Tibial artery (tissue), 4 donors: ENCODE results near the gene TFDP1.

Experiments
- DNase-seq, 2 donors: peaks; one replicate each; pipeline ENCODE4 v3.0.0-alpha.2; 2019
- H3K27ac ChIP-seq, 2 donors: fragments of 200-600 bp; sonication (generic) in 1 of 2; 1 replicate in 1 of 2; 2 replicates in 1 of 2; pipeline ENCODE4 v1.5.1; 2018 to 2019; ENCODE audit warnings: mild to moderate bottlenecking in 1 of 2
- H3K27me3 ChIP-seq, 2 donors: fragments of 200-600 bp; sonication (generic) in 1 of 2; one replicate each; pipeline versions ENCODE4 v1.5.1 to v1.6.0; 2016 to 2019
- H3K36me3 ChIP-seq, 3 donors: fragments of 200-600 bp; sonication (generic) in 2 of 3; one replicate each; pipeline ENCODE4 v1.5.1; 2016 to 2019; ENCODE audit warnings: mild to moderate bottlenecking in 2 of 3
- H3K4me1 ChIP-seq, 4 donors: fragments of 200-600 bp; sonication (generic) in 2 of 4; 1 replicate in 3 of 4; 2 replicates in 1 of 4; pipeline ENCODE4 v1.5.1; 2016 to 2019
- H3K4me3 ChIP-seq, 2 donors: fragments of 200-600 bp; sonication (generic) in 1 of 2; 1 replicate in 1 of 2; 2 replicates in 1 of 2; pipeline ENCODE4 v1.5.1; 2018 to 2019; ENCODE audit warnings: mild to moderate bottlenecking in 2 of 2
- H3K9me3 ChIP-seq, 3 donors: fragments of 200-600 bp; sonication (generic) in 1 of 3; one replicate each; pipeline ENCODE4 v1.5.1; 2016 to 2019
- CTCF ChIP-seq, 2 experiments: fragments of 200-600 bp in 1 of 2; fragments of 450-650 bp in 1 of 2; IDR thresholded peaks; one replicate each; pipeline ENCODE4 v1.5.1; 2017 to 2019; ENCODE audit warnings: antibody characterized with exemption in 2 of 2, mild to moderate bottlenecking in 1 of 2, moderate library complexity in 1 of 2
- intact Hi-C: fragments of 100-400 bp; cut with DNase I; formaldehyde crosslinking; loops from one replicate; pipeline ENCODE4 v1.15.0; 2023; ENCODE audit warnings: low total_unique reads

TFDP1 gene

GRCh38 chr13:113607056-113607888 is 22.7 kb downstream of the TFDP1 start:
- Histone ChIP-seq H3K4me3 (no peak overlapping the region), H3K9me3 (no peaks in the 10 kb centered on the region), H3K27ac (no peak overlapping the region), H3K36me3 (peaks cover 0 to 40% (median 0%) of the 10 kb centered on the region in 3 donors), H3K4me1 (no peaks in the 10 kb centered on the region), H3K27me3 (no peaks in the 10 kb centered on the region)
- intact Hi-C loops, result no loop called here
- TF ChIP-seq CTCF (IDR thresholded peaks at IDR 0.05), result no peak
- no peak for DNase-seq

GRCh38 chr13:113607889-113608635 is 23.5 kb downstream of the TFDP1 start:
- Histone ChIP-seq H3K27me3 (no peaks in the 10 kb centered on the region), H3K4me3 (no peak overlapping the region), H3K36me3 (peaks cover 0 to 43% (median 0%) of the 10 kb centered on the region in 3 donors), H3K4me1 (no peaks in the 10 kb centered on the region), H3K27ac (no peak overlapping the region), H3K9me3 (no peaks in the 10 kb centered on the region)
- no peak for TF ChIP-seq CTCF (IDR thresholded peaks at IDR 0.05)
- DNase-seq, result no peak
- intact Hi-C loops, result no loop called here

GRCh38 chr13:113608967-113609533 is 24.5 kb downstream of the TFDP1 start:
- Histone ChIP-seq H3K9me3 (no peaks in the 10 kb centered on the region), H3K4me1 (no peaks in the 10 kb centered on the region), H3K27me3 (no peaks in the 10 kb centered on the region), H3K27ac (no peak overlapping the region), H3K36me3 (peaks cover 0 to 46% (median 0%) of the 10 kb centered on the region in 3 donors), H3K4me3 (no peak overlapping the region)
- no peak for TF ChIP-seq CTCF (IDR thresholded peaks at IDR 0.05)
- DNase-seq, result no peak
- intact Hi-C loops, result no loop called here

- Histone ChIP-seq H3K9me3 (no peaks in the 10 kb centered on the region), H3K27ac (no peak overlapping the region), H3K36me3 (peaks cover 0 to 48% (median 0%) of the 10 kb centered on the region in 3 donors), H3K4me3 (no peak overlapping the region), H3K27me3 (no peaks in the 10 kb centered on the region), H3K4me1 (no peaks in the 10 kb centered on the region)
- no peak for DNase-seq
- no peak for TF ChIP-seq CTCF (IDR thresholded peaks at IDR 0.05)
- intact Hi-C loops, result no loop called here
Measured at GRCh38 chr13:113609616-113610015, 25.1 kb downstream of the TFDP1 start.

- H3K27me3 ChIP-seq, result no peaks in the 10 kb centered on the region
- H3K36me3 ChIP-seq, result peaks cover 0 to 53% (median 0%) of the 10 kb centered on the region in 3 donors
- no peak overlapping the region for H3K27ac ChIP-seq
- no peak for DNase-seq
- H3K4me3 ChIP-seq, result no peak overlapping the region
- H3K9me3 ChIP-seq, result no peaks in the 10 kb centered on the region
- no peak for TF ChIP-seq CTCF (IDR thresholded peaks at IDR 0.05)
- H3K4me1 ChIP-seq, result no peaks in the 10 kb centered on the region
- intact Hi-C loops, result no loop called here
Measured at GRCh38 chr13:113610266-113610665, 25.7 kb downstream of the TFDP1 start.
